Memory B cell (primary cell): ENCODE data around the gene MAP4K4.

ENCODE experiments used
- ATAC-seq: fragments of 150-1000 bp; cut with Tn5 transposase; 2 replicates; pipeline ENCODE4 v1.10.0; 2021; ENCODE audit warnings: low read depth, mild to moderate bottlenecking, moderate library complexity
- DNase-seq, 2 donors: peaks; one replicate each; pipeline ENCODE4 v3.0.0; 2022; ENCODE audit warnings: low spot score in 2 of 2
- H3K27ac Mint-ChIP-seq: one replicate; pipeline ENCODE4 v1.8.0; 2022; ENCODE audit warnings: mild to moderate bottlenecking, moderate library complexity, mixed read lengths
- H3K27me3 Mint-ChIP-seq: one replicate; pipeline ENCODE4 v1.8.0; 2022; ENCODE audit warnings: mixed read lengths
- H3K36me3 Mint-ChIP-seq: one replicate; pipeline ENCODE4 v1.8.0; 2022; ENCODE audit warnings: mild to moderate bottlenecking, mixed read lengths
- H3K4me1 Mint-ChIP-seq: one replicate; pipeline ENCODE4 v1.8.0; 2022; ENCODE audit warnings: mixed read lengths
- H3K4me3 Mint-ChIP-seq: one replicate; pipeline ENCODE4 v1.8.0; 2022; ENCODE audit warnings: mild to moderate bottlenecking, moderate library complexity, mixed read lengths
- H3K9me3 Mint-ChIP-seq: one replicate; pipeline ENCODE4 v1.8.0; 2022; ENCODE audit warnings: mixed read lengths

MAP4K4 gene

GRCh38 chr2:101847661-101848339 is 150.3 kb downstream of the MAP4K4 start:
- H3K27me3 Mint-ChIP-seq: no peaks in the 10 kb centered on the region
- no peaks in the 10 kb centered on the region for H3K9me3 Mint-ChIP-seq
- H3K36me3 Mint-ChIP-seq: peaks cover 31% of the 10 kb centered on the region
- DNase-seq (no peak), ATAC-seq (no peak)
- no peak overlapping the region for H3K4me3 Mint-ChIP-seq
- peaks cover 6% of the 10 kb centered on the region for H3K4me1 Mint-ChIP-seq
- no peak overlapping the region for H3K27ac Mint-ChIP-seq

DNA sequence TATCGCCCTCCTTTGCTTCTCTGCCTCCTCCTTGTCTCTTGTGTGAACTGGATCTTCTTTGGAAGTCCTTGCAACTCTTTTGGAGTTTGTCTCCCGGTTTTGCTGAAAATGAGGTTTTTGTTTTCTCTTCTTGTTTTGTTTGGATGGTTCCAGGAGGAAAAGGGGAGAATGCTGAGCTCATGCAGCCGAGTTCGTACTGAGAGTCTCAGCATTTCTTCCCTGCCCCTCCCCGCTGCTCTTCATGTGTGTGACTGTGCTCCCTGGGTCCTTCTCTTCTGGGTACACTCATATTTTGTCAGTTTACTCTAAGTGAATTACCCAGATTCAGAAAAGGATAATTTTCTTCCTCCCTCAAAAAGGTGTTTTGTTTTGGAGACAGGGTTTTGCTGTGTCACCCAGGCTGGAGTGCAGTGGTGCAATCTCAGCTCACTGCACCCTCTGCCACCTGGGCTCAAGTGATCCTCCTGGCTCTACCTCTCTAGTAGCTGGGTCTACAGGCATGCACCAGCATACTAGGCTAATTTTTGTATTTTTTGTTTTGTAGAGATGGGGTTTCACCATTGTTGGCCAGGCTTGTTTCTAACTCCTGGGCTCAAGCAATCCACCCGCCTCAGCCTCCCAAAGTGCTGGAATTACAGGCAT is 151.4 kb downstream of the MAP4K4 start:
- no peaks in the 10 kb centered on the region for H3K27me3 Mint-ChIP-seq
- DNase-seq: no peak
- H3K27ac Mint-ChIP-seq: peak overlapping the region; percentile 9
- no peak overlapping the region for H3K4me3 Mint-ChIP-seq
- no peaks in the 10 kb centered on the region for H3K9me3 Mint-ChIP-seq
- peaks cover 6% of the 10 kb centered on the region for H3K4me1 Mint-ChIP-seq
- no peak for ATAC-seq
- H3K36me3 Mint-ChIP-seq: peaks cover 30% of the 10 kb centered on the region

DNA sequence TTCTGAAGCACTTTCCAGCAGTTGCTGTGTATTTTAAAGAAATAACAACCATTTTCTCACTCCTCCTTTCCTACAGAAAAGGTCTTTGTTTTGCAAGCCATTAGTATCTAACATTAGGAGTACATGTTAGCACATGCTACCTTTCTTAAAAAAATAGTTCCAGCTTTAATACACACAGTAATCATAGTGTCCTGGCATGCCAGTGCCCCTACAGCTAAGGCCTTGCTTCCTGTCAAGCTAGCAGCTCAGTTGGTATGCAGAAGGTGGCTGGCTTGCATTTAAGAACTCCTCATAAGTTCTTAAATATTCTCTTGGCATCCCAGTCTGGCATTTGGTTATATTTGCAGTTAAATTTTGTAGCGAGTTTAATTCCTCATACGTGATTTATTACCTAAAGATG is 152.9 kb downstream of the MAP4K4 start:
- no peaks in the 10 kb centered on the region for H3K9me3 Mint-ChIP-seq
- DNase-seq (no peak), ATAC-seq (no peak)
- no peak overlapping the region for H3K27ac Mint-ChIP-seq
- H3K4me1 Mint-ChIP-seq: peaks cover 6% of the 10 kb centered on the region
- H3K27me3 Mint-ChIP-seq: no peaks in the 10 kb centered on the region
- H3K36me3 Mint-ChIP-seq: peaks cover 33% of the 10 kb centered on the region
- no peak overlapping the region for H3K4me3 Mint-ChIP-seq

- Mint-ChIP-seq H3K27ac (no peak overlapping the region), H3K27me3 (no peaks in the 10 kb centered on the region), H3K4me1 (peaks cover 8% of the 10 kb centered on the region), H3K4me3 (no peak overlapping the region), H3K36me3 (peaks cover 37% of the 10 kb centered on the region), H3K9me3 (no peaks in the 10 kb centered on the region)
- ATAC-seq: no peak
- no peak for DNase-seq
Observed at GRCh38 chr2:101850991-101851390, 153.5 kb downstream of the MAP4K4 start.

- Mint-ChIP-seq H3K4me3 (no peak overlapping the region), H3K36me3 (peaks cover 32% of the 10 kb centered on the region), H3K27ac (peak overlapping the region; percentile 61), H3K9me3 (no peaks in the 10 kb centered on the region), H3K4me1 (peaks cover 4% of the 10 kb centered on the region), H3K27me3 (no peaks in the 10 kb centered on the region)
- DNase-seq: no peak
- ATAC-seq: no peak
Observed at GRCh38 chr2:101852824-101853223, 155.3 kb downstream of the MAP4K4 start.

DNA sequence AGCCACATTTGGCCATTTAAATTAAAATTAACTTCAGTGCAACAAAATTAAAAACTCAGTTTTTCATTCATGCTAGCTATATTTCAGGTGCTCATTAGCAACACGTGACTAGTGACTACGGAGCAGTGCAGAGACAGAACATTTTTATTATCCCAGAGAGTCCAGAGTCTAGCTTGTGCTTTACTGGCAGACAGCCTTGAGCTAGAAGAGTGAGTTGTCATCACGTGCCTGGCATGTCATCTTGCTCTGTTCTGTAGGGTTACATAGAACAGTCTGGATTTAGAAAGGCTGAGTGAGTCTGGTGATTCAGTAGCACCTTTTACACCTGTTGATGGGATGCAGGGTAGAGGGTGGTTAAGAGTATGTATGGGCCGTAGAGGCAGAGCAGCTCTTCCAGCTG is 157.4 kb downstream of the MAP4K4 start:
- Mint-ChIP-seq H3K9me3 (no peaks in the 10 kb centered on the region), H3K4me1 (peaks cover 2% of the 10 kb centered on the region), H3K4me3 (no peak overlapping the region), H3K27ac (no peak overlapping the region), H3K27me3 (no peaks in the 10 kb centered on the region), H3K36me3 (peaks cover 32% of the 10 kb centered on the region)
- ATAC-seq (no peak), DNase-seq (no peak)

- Mint-ChIP-seq H3K4me1 (peaks cover 2% of the 10 kb centered on the region), H3K27ac (peak overlapping the region; percentile 19), H3K36me3 (peaks cover 38% of the 10 kb centered on the region), H3K4me3 (no peak overlapping the region), H3K27me3 (no peaks in the 10 kb centered on the region), H3K9me3 (no peaks in the 10 kb centered on the region)
- DNase-seq: no peak
- no peak for ATAC-seq
Observed at GRCh38 chr2:101855776-101856175, 158.3 kb downstream of the MAP4K4 start.

DNA sequence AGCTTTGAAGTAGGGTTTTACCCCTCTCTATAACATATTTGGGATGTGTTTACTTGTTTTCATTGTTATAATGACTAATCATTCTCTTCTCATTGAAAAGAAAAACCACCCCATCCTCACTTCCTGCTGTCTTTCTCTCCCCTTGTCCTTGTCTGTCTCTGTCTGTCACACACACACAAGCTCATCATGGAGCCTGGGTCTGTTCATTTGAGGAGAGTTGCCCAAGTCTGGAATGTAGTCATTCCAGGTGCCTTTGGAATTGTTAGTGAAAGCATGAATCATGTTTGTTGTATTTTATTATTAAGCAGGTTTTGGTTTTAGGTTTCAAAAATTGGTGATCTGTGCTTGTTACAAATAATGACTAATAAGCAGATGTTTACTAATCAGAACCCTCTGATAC is 160.7 kb downstream of the MAP4K4 start:
- DNase-seq: no peak
- peak overlapping the region; percentile 72 for H3K27ac Mint-ChIP-seq
- H3K27me3 Mint-ChIP-seq: no peaks in the 10 kb centered on the region
- peaks cover 44% of the 10 kb centered on the region for H3K36me3 Mint-ChIP-seq
- H3K4me3 Mint-ChIP-seq: no peak overlapping the region
- H3K9me3 Mint-ChIP-seq: no peaks in the 10 kb centered on the region
- H3K4me1 Mint-ChIP-seq: peaks cover 4% of the 10 kb centered on the region
- ATAC-seq: no peak

DNA sequence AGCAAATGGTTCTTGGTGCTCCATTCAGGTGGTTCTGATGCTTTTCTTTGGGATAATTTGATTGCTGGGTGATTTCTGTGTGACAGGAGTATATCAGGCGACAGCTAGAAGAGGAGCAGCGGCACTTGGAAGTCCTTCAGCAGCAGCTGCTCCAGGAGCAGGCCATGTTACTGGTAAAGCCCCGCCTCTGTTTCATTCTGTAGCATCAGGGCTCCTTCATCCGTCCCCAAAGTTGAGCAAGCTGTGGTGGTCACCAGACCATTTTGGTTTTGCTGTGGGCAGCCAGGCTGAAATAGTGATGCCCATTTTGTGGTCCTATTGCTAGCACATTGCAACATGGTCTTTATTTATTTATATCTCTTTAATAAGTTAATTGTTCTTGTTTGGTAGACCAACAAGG is 161.4 kb downstream of the MAP4K4 start:
- H3K4me1 Mint-ChIP-seq: peaks cover 4% of the 10 kb centered on the region
- no peak for ATAC-seq
- peaks cover 46% of the 10 kb centered on the region for H3K36me3 Mint-ChIP-seq
- no peak overlapping the region for H3K4me3 Mint-ChIP-seq
- no peak for DNase-seq
- no peaks in the 10 kb centered on the region for H3K9me3 Mint-ChIP-seq
- no peak overlapping the region for H3K27ac Mint-ChIP-seq
- no peaks in the 10 kb centered on the region for H3K27me3 Mint-ChIP-seq

DNA sequence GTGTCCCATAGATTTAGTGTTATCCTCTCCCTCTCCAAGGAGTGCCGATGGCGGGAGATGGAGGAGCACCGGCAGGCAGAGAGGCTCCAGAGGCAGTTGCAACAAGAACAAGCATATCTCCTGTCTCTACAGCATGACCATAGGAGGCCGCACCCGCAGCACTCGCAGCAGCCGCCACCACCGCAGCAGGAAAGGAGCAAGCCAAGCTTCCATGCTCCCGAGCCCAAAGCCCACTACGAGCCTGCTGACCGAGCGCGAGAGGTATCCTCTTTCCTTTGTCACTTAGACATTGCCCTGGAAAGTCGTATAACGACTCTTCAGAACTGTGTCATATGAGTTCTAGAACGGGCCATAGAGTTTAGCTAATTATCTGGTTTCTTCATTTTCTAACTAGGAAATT is 162.1 kb downstream of the MAP4K4 start:
- ATAC-seq (no peak), DNase-seq (no peak)
- Mint-ChIP-seq H3K9me3 (no peaks in the 10 kb centered on the region), H3K36me3 (peaks cover 45% of the 10 kb centered on the region), H3K4me1 (peaks cover 4% of the 10 kb centered on the region), H3K27ac (peak overlapping the region; percentile 20), H3K4me3 (no peak overlapping the region), H3K27me3 (no peaks in the 10 kb centered on the region)

GRCh38 chr2:101860157-101860556 is 162.7 kb downstream of the MAP4K4 start:
- Mint-ChIP-seq H3K27me3 (no peaks in the 10 kb centered on the region), H3K27ac (peak overlapping the region; percentile 20), H3K4me1 (peaks cover 4% of the 10 kb centered on the region), H3K9me3 (no peaks in the 10 kb centered on the region), H3K36me3 (peaks cover 50% of the 10 kb centered on the region), H3K4me3 (no peak overlapping the region)
- DNase-seq: no peak
- ATAC-seq: no peak

DNA sequence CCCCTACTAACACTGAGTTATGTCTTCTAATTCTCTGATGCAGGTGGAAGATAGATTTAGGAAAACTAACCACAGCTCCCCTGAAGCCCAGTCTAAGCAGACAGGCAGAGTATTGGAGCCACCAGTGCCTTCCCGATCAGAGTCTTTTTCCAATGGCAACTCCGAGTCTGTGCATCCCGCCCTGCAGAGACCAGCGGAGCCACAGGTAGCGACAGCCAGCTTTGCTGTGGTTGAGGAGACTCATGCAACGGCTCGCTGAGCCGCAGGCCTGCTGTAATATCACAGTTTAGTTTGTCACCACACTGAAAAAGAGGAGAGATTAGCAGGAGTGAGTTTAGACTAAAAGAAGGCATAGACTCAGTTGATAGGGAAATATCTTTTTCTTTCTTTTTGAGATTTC is 163.3 kb downstream of the MAP4K4 start:
- H3K4me3 Mint-ChIP-seq: no peak overlapping the region
- no peaks in the 10 kb centered on the region for H3K27me3 Mint-ChIP-seq
- H3K9me3 Mint-ChIP-seq: no peaks in the 10 kb centered on the region
- peaks cover 48% of the 10 kb centered on the region for H3K36me3 Mint-ChIP-seq
- H3K4me1 Mint-ChIP-seq: peaks cover 3% of the 10 kb centered on the region
- peak overlapping the region; percentile 42 for H3K27ac Mint-ChIP-seq
- no peak for ATAC-seq
- no peak for DNase-seq

- Mint-ChIP-seq H3K27me3 (no peaks in the 10 kb centered on the region), H3K9me3 (no peaks in the 10 kb centered on the region), H3K4me3 (no peak overlapping the region), H3K36me3 (peaks cover 50% of the 10 kb centered on the region), H3K4me1 (peaks cover 2% of the 10 kb centered on the region), H3K27ac (peak overlapping the region; percentile 42)
- ATAC-seq (no peak), DNase-seq (no peak)
Observed at GRCh38 chr2:101861382-101861781, 163.9 kb downstream of the MAP4K4 start.

- DNase-seq (no peak), ATAC-seq (no peak)
- H3K9me3 Mint-ChIP-seq: no peaks in the 10 kb centered on the region
- no peaks in the 10 kb centered on the region for H3K27me3 Mint-ChIP-seq
- peaks cover 54% of the 10 kb centered on the region for H3K36me3 Mint-ChIP-seq
- peaks cover 2% of the 10 kb centered on the region for H3K4me1 Mint-ChIP-seq
- H3K4me3 Mint-ChIP-seq: no peak overlapping the region
- H3K27ac Mint-ChIP-seq: no peak overlapping the region
Observed at GRCh38 chr2:101863534-101863933, 166.0 kb downstream of the MAP4K4 start.

DNA sequence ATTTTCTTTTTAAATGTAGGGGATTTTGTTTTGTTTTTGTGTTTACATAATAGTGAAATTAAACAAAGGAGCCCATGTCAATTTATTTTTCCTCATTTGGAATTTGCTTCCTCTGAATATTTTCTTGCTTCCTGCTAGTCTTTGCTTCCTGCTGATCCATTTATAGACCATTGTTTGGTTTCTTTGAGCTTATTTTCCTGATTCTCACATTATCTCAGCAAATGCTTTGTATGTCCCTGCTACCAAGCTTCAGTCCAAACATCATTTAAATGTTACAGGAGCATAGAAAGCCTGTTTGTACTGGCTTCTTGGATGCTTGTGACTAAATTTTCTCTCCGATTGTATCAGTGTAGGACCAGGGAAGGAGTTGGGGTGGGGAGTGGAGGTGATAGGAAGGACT is 166.9 kb downstream of the MAP4K4 start:
- ATAC-seq: no peak
- DNase-seq: no peak
- Mint-ChIP-seq H3K4me3 (no peak overlapping the region), H3K27me3 (no peaks in the 10 kb centered on the region), H3K9me3 (no peaks in the 10 kb centered on the region), H3K36me3 (peaks cover 57% of the 10 kb centered on the region), H3K4me1 (peaks cover 2% of the 10 kb centered on the region), H3K27ac (no peak overlapping the region)
